Activated naive CD4-positive, alpha-beta T cell treated with Interleukin-2 at 50 U/mL for 16 hours (primary cell): ENCODE results near the gene SLITRK3.

Experiments
- DNase-seq: peaks from one replicate; pipeline ENCODE4 v3.0.0-alpha.2; 2020

The SLITRK3 gene, protein sequence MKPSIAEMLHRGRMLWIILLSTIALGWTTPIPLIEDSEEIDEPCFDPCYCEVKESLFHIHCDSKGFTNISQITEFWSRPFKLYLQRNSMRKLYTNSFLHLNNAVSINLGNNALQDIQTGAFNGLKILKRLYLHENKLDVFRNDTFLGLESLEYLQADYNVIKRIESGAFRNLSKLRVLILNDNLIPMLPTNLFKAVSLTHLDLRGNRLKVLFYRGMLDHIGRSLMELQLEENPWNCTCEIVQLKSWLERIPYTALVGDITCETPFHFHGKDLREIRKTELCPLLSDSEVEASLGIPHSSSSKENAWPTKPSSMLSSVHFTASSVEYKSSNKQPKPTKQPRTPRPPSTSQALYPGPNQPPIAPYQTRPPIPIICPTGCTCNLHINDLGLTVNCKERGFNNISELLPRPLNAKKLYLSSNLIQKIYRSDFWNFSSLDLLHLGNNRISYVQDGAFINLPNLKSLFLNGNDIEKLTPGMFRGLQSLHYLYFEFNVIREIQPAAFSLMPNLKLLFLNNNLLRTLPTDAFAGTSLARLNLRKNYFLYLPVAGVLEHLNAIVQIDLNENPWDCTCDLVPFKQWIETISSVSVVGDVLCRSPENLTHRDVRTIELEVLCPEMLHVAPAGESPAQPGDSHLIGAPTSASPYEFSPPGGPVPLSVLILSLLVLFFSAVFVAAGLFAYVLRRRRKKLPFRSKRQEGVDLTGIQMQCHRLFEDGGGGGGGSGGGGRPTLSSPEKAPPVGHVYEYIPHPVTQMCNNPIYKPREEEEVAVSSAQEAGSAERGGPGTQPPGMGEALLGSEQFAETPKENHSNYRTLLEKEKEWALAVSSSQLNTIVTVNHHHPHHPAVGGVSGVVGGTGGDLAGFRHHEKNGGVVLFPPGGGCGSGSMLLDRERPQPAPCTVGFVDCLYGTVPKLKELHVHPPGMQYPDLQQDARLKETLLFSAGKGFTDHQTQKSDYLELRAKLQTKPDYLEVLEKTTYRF

DNA sequence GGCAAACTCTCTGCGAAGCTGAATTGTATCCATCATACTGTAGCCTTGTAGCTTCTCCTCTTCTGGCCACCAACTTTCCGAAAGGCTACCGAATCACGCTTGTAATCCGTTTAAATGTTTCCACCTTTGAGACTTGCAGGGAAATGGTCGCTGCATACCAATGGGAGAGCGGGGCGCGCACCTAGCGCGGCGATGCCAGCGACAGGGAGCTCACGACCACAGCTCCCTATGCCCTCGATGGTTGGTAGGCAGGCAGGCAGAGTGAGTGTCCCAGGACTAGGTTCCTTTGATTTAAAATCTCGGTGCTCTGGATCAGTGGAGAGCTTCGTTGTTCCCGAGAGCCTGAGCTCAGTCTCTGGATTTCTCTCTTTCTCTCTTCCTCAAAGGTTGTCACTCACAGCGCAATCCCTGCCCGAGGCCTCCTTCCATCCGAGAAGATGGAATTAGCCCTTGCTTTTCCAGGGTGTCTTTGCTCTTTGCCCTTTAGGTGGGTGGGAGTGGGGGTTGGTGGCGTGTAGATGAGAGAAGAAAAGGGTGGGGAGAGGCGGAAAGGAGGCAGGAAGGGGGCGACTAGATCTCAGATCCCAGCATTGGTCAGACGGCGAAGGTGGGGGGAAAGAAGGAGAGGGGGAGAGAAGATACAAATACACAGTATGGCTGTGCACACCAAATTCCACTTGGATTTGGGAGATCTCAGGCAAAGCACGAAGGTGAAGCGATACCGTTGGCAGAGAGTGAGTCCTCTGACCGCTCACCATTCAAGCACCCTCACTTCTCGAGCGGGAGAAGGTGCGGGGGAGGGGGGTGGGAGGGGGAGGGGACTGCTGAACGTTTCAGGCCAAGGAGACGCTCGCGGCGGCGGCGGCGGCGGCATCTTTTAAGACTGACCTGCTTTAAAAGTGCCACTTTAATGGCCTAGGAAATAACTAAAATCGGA, at the start of gene SLITRK3:
TSS of gene SLITRK3 (minus strand) at position 745 of the 937 bp plus-strand sequence. CDS start 5,554 bp downstream, outside the sequence.
- no peak for DNase-seq

DNA sequence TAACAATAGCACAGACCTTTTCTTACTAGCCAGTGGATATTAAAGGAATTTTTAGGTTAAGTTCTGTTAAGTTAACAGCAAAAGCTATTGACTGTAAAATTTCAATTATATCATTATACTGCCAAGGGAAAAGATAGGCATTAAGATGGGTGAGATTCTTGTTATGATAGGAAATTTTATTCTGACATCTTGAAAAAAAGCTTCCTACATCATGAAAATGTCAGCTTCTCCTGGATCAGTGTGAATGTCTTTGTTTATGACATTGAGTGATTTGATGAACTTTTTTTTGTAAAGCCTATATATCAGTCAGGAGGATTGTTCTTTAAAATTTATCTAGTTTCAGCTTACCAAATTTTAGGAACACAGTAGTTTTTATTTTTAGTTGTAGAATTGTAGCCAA, 47.4 kb upstream of the SLITRK3 start:
- no peak for DNase-seq

DNA sequence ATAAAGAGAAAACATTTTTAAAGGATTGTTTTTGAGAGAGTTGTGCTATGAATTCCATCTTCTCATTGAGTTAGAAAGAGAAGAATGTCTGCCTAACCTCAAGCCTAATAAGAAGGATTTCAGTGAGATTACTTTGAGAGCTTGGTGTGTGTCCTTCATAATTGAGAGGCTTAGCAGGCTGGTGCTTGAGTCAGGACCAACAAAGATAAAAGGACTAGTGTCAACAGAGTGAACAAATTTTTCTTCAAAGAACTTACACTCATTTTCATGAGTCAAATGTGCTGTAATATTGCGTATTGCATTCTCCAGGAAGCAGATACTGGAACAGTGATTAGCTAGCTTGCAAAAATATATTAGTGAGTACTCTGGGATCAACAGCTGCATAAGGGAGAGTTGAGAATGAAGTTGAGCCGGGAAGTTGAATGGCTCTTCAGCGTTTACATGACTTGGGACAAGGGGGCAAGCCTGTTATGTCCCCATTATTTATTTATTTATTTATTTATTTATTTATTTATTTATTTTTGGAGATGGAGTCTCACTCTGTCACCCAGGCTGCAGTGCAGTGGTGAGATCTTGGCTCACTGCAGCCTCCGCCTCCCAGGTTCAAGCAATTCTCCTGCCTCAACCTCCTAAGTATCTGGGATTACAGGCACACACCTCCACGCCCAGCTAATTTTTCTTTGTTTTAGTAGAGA, 37.5 kb upstream of the SLITRK3 start:
- DNase-seq: no peak

DNA sequence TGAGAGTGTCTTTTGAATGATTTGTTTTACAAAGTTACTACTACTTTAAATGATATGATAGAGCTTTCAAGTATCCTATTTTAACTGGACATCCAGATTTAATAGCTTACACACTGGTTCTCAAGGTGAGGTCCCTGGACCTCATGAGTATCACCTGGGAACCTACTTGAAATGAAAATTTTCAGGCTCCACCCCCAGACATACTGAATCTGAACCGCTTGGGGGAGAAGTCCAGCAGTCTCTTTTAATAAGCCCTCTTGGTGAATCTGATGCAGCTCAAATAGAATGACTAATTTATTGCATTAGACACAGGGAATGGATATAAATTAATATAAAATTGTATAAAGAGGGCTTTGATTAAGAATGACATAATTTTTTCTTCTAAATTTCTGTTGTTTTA, 29.4 kb upstream of the SLITRK3 start:
- DNase-seq: no peak

DNA sequence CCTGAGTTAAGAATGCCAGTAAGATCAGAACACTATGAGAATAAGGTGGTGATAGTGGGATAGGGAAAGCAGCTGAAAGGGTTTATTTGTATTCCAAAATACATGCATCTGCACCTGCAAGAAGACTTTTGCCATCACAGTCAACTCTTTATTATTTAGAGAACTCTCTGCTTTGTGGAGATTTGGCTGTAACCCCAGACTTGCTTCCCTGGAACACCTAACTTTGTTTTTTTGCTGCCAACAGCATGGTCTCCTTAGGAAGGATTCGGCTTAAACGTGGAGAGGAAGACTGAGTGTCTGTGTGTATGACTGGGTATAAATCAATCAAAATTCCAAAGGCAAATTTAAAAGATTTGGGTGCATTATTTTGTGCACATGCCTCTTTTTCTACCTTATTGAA, 21.6 kb upstream of the SLITRK3 start:
- DNase-seq: no peak

DNA sequence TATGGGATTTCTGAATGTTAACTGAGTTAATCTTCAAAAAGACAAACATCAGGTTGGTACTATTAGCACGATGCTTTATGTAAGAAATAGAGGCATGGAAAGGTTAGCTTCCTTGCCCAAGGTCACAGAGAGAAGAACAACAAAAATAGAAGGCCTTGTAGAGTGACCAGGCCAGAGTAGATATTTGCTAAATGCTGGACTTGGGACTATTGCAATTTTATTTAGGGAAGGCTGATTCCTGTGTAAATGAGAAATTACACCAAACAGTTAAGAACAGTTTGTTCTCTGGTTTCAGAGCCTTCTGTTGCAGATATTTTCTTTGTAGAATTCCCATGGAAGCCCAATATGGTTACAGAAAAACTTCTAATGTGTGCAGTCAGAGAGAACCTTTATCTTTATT, 16.4 kb upstream of the SLITRK3 start:
- DNase-seq: no peak

DNA sequence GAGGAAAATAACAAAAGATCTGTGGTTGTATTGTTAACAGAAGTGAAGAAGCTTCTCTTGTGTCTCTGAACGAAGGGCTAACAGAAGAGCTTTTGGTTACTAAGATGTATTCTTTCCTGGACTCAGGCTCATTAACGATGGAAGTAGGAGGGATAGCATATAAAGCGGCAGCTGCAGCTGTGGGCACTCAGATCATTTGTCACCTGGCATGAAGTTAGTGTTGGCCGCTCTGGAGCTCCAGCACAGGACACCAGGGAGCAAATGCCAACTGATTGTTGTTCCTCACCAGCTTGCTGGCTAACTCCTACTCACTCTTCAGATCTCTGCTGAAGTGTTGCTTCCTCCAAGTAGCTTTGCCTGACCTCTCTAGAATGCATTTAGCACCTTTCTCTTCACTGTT, 15.5 kb upstream of the SLITRK3 start:
- no peak for DNase-seq

DNA sequence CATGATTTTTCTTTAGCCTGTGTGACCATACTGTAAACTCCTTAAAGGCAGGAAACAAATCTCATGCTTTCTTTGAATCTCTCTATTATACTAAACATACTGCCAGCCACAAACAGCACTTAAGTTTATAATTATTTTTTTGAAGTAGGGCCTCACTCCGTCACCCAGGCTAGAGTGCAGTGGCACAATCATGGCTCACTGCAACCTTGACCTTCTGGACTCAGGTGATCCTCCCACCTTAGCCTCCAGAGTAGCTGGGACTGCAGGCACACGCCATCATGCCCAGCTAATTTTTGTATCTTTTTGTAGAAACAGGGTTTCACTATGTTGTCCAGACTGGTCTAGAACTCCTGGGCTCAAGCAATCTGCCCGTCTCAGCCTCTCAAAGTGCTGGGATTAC, 14.5 kb upstream of the SLITRK3 start:
- DNase-seq: no peak

DNA sequence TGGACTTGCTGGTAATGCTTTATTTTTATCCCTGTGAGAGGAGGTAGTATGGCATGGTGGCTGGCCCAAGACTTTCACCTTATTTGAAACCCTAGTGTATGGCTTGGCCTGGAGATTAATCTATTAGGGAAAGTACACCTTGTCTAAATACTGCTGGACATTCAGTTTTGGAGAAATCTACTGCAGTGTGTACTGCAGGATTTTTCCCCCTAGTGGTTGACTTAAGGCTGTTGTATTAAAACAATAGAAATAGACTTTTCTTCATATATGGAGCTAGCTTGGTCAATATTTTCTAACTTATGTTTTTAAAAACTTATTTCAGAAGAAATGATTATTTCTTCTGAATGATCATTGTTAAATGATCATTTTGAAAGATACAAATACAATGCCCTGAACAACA, 13.9 kb upstream of the SLITRK3 start:
- no peak for DNase-seq

DNA sequence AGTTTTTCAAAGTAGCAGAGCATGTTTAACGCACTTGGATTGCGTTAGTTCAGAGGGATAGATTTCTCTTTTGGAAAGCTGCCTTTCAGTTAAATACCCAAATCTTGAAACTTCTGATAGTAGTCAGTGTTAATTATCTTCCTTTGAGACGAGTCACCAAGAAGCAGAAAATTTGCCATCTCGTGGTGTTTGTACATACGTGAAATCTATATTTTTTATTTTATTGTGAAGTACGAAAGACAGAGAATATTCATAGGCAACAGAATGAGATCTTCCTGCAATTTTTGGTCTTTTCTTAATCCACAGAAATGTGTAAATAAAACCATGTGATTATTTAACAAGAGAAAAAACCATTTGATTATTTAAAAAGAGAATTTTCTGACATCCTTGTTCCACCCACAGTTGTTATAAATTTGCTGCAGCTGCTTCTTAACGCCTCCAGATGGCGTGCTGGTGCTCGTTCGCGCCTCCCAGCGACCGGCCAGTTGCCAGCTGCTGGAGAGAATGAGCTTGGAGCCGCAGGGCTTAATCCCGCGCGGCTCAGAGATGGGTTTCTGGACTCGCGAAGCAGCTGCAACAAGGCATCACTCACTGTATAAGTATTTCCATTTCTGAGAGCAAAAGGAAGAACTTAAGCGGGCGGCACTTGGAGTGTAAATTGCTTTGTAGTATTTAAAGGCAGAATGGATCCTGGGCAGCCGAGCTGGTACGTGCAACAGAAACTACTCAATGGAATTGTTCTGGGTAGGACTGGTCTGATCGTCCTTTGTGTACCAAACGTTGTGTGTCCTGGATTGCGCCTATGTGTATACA, 10.5 kb upstream of the SLITRK3 start:
- DNase-seq: peak; percentile 23

DNA sequence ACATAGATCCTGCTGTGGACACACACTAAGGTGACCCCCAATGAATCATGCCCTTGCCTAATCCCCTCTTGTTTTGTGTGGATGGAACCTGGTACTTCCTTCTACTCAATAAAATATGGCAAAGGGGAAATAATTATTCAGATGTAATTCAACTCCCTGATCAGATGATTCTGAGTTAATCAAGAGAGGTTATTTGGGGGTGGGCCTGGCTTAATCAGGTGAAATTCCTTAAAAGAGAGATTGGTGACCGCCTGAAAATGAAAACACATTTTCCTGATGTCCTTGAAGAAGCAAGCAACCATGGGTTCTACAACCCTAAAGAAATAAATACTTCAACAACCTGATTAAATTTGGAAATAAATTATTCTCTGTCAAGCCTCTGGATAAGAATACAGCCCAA, 8.3 kb upstream of the SLITRK3 start:
- DNase-seq: no peak

DNA sequence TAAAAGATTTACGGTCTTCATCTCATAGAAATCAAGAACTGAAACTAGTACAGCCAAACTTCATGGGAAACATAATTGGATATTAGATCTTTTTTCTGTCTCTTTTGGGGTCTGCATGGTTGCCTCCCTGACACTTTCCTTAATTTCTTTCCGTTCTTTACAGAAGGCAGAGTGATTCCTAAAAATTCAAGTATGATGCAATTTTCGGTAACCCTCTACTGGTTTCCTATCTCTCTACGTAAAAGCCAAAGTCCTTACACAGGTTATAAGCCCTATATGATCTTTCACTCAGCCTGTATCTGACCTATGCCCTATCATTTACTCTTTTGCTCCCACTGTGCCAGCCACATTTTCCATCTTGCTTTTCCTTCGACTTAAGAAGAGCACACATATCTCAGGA, 6.8 kb upstream of the SLITRK3 start:
- DNase-seq: no peak

DNA sequence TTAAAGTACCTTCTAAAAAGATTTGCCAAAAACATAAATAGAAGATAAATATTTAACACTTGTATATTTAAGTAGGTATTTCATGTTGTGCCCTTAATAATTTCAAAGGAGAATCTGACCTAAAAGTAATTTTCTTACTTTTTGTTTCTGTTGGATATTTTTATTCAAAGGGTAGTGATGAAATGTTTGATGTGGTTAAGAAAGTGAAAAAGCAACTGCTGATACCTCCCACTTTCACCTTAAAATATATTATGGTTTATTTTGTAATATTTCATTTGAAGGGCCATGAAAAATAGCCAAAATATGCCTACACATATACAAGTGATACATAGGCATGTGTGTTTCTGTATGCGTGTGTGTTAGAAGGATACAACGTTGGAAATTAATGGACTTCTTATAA, 5.8 kb upstream of the SLITRK3 start:
- no peak for DNase-seq

DNA sequence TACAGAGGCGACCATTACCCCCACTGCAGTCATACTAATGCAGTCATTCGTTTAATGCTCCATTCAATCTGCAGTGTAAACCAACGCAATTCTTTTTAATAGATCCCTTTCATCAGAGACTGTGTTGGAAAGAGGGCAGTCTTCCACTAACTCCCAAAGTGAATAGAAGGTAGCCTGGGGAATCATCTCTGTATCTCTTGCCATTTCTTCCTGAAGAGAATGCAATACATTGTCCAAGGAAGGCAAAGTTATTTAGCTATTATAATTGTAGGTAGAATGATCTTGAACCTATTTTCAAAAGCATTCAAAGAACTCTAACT, 1.3 kb upstream of the SLITRK3 start:
- DNase-seq: no peak

DNA sequence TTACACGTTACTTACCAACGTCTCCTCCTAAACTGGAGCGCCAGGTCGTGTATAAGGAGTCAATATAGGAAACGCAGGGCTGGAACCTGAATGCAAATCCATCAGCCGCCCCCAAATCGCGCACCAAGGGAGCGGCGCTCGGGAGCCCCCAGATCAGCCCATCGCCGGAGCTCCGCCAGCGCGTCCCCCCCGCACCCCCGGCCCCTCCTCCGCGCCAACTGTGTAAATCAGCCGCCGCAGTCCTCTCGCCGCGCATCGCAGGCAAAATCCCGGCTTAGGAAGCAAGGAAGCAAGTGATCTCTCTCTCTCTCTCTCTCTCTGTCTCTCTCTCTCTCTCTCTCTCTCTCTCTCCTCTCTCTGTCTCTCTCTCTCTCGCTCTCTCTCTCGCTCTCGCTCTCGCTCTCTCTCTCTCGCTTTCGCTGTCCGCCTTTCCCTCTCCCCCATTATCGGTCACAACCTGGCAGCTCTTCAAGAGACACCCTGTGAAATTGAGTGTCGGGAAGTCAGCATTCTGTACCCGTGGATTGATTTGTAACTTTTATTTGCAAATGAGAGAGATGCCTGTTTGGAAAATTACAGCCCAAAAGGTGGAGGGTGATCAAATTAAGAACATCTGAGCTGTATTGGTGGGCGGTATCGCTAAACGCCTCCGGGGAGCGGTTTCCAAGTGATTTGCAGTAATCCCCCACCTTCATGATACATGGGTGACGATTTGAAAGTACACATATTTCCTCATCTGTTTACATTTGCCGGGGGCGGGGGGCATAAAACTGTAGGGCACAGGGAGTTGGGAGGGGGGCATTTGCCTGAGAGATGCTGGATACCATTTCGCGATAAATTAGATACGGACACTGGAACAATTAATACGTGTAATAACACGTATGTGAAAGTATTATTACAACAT, 645 bp upstream of the SLITRK3 start:
- DNase-seq: no peak

DNA sequence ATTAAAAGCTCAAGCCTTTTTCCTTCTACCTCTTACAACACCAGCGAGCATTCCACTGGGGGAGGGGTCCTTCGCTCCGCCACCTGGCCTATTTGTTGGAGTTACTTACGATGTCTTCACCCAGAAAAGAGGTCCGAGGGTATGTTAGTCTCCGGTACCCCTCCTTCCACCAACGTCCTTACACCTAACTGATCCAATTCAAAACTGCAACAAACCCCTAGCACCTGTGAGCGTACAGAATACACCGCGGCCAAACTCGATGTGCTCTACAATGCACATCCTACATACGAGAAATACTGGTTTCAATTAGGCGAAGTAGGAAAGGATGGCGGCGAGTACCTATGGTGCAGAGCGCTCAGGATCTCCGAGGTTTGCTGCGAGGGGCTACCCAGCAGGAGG, 944 bp downstream of the SLITRK3 start:
- no peak for DNase-seq

DNA sequence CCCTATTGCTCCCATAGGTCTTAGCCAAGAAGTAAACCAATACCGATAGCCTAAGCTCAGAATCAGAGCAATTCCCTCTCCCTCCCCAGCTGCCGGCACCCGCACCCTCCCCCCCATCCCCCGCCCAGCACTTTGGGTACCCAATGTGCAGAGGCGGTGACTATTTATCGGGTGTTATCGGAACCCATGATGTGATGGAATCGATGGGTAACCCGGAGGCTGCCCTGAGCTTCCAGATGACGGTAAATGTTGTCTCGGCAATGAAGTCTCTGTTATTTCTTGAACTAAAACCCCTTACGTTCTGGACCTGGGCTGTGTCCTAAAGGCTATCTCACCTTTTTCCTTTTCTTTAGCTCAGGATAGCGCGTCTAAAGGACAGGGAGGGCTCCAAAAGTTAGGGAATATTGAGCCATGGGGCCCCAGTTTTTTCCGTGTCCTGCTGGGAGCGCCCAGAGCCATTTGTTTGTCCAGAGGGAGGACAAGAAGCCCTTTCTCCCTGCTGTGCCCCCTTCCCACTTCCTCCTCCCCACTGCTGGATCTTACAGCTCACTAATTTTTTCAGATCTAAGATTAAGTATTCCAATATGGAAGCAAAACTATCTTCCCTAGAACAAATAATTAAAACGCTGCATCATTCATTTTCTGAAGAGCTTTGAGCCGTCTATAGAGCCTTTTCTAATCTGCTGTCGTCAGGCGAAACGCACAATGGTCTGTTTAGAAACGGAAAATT, 1.5 kb downstream of the SLITRK3 start:
- no peak for DNase-seq

DNA sequence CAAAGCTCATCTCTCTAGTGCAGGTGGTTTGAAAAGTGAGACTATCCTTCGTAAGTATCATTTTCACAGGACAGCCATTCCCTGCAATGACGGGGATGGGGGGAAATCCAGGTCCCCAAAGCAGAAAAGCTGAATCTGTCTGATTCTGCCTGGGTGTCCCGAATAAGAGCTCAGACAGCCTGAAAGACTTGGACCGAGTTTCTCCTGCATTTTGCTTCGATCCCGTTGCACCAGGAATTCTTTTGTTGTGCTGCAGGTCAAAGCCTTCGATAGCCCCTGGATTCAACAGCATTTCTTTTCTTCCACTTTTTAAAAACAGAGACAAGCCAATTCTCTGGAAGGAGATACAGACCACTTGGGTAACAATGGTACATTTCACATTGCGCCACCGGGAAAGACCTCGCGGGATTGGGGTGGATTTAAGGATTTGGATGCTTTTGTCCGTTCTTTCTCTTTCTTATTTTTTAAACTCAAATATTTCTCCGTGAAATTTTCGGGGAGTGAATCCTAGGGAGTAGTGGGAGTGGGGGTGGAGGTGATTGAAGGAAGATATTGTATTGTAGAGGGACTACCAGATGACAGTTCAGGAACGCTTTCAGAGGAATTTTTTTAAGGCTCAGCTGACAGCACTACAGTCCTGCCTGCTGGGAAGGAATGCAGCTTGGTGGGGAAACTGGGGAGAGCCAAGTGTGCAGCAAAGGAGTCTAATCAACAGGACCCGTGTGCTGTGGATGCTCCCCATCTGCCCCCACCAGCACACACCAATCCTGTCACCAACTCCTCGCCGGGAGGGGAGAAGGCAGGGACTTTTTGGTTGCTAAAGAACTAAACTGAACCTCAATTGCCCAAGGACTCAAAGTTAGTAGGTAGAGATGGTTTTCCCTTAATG, 2.6 kb downstream of the SLITRK3 start:
- DNase-seq: no peak
